ELR (cell line): ENCODE data around the gene P3H3.

ENCODE experiments used
- DNase-seq: peaks from one replicate; pipeline ENCODE4 v3.0.0-alpha.2; 2015; ENCODE audit warnings: low read depth

The P3H3 gene

DNA sequence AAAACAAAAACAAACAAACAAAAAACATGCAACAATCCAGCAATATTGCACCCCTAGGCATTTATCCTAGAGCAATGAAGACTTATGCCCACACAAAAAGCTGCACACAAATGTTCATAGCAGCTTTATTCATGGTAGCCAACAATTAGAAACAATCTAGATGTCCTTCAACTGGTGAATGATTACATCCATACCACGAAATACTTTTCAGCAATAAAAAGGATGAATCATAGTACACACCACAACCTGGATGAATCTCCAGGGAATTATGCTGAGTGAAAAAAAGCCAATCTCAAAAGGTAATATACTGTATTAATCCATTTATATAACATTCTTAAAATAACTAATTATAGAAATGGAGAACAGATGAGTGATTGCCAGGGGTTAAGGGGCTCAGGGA lies 21.0 kb upstream of the P3H3 start:
- peak; percentile 29 for DNase-seq

DNA sequence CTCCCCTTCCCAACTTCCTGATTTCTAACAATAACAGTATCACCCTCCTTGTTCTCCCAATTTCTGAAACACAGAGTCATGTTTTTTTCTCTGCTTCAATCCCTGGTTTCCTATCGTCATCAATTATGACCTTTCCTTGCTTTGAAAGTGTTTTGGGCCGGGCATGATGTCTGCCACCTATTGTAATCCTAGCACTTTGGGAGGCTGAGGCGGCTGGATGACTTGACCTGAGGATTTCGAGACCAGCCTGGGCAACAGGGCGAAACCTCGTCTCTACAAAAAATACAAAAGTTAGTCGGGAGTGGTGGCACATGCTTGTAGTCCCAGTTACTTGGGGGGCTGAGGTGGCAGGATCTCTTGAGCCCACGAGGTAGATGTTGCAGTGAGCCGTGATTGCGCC lies 19.2 kb upstream of the P3H3 start:
- no peak for DNase-seq

DNA sequence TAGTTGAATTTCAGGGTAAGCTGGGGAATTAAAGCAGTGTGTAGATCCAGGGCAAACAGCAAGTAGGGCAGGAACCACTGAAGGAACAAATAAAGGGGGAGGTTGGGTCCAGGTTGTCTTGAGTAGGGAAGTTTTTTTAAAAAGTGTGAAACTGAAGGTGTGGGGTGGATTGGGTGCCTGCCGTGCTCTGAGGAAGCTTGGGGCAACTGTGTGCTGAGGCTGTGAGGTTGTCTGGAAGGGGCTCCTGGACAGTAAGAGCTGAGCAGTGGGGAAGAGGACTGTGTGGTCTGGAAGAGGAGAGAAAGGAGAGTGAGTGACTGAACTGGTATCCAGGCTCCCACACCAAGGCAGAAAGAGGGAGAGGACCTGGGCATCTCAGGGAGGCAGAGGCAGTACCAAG lies 17.4 kb upstream of the P3H3 start:
- DNase-seq, result no peak

- DNase-seq, result no peak
Observed at GRCh38 chr12:6813363-6813762, 14.8 kb upstream of the P3H3 start.

DNA sequence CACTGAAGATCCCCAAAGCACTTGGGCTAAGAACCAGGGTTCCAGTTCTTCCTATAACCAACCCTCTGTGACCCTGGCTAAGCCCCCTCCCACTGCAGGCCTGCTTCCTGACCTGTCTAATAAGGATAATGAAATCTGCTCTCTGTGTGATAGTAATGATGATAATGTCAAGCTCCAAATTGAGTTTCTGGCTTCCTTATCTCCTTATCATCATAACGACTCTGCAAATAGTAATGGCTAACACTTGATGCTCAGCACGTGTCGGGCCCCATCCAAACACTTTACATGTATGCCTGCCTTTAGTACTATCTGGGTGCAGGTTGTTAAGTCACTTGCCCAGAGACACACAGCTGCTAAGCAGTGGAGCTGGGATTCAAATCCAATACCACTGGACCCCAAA lies 11.6 kb upstream of the P3H3 start:
- DNase-seq, result no peak

DNA sequence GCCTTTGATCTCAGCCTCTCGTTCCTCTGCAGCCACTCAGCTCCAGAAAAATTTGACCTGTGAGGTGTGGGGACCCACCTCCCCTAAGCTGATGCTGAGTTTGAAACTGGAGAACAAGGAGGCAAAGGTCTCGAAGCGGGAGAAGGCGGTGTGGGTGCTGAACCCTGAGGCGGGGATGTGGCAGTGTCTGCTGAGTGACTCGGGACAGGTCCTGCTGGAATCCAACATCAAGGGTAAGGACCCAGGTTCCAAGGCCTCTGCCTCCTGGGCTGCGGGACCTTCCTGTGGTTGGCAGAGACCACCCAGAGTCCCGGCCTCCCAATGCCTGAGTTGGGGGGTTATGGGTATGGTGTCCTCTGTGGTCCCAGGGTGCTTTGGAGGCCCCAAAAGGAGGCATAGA lies 11.1 kb upstream of the P3H3 start:
- no peak for DNase-seq

- DNase-seq, result no peak
Observed at GRCh38 chr12:6817662-6818157, 10.5 kb upstream of the P3H3 start.

- DNase-seq, result no peak
Observed at GRCh38 chr12:6818222-6818621, 10.0 kb upstream of the P3H3 start.

GRCh38 chr12:6818645-6819044 lies 9.6 kb upstream of the P3H3 start:
- DNase-seq, result no peak

DNA sequence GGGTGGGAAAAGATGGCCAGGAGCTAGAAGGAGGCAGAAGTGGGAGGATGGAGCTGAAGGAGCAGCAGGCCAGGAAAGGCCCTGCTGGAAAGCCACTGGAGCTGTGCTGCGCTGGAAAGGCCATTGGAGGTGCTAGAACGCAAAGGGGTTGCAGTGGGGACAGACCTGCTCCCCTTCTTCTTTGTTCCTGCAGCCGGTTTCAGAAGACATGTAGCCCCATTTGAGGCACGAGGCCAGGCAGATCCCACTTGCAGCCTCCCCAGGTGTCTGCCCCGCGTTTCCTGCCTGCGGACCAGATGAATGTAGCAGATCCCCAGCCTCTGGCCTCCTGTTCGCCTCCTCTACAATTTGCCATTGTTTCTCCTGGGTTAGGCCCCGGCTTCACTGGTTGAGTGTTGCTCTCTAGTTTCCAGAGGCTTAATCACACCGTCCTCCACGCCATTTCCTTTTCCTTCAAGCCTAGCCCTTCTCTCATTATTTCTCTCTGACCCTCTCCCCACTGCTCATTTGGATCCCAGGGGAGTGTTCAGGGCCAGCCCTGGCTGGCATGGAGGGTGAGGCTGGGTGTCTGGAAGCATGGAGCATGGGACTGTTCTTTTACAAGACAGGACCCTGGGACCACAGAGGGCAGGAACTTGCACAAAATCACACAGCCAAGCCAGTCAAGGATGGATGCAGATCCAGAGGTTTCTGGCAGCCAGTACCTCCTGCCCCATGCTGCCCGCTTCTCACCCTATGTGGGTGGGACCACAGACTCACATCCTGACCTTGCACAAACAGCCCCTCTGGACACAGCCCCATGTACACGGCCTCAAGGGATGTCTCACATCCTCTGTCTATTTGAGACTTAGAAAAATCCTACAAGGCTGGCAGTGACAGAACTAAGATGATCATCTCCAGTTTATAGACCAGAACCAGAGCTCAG lies 8.8 kb upstream of the P3H3 start:
- DNase-seq, result peak; percentile 50

DNA sequence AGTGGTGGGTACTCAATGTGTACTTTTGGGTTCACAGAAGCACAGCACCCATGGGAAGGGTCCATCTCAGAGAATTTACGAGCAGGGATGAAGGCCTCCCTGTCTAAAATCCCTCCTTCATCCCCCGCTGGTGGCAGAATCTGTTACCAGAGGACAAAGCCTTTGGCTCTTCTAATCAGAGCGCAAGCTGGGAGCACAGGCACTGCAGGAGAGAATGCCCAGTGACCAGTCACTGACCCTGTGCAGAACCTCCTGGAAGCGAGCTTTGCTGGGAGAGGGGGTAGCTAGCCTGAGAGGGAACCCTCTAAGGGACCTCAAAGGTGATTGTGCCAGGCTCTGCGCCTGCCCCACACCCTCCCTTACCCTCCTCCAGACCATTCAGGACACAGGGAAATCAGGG lies 8.0 kb upstream of the P3H3 start:
- no peak for DNase-seq

DNA sequence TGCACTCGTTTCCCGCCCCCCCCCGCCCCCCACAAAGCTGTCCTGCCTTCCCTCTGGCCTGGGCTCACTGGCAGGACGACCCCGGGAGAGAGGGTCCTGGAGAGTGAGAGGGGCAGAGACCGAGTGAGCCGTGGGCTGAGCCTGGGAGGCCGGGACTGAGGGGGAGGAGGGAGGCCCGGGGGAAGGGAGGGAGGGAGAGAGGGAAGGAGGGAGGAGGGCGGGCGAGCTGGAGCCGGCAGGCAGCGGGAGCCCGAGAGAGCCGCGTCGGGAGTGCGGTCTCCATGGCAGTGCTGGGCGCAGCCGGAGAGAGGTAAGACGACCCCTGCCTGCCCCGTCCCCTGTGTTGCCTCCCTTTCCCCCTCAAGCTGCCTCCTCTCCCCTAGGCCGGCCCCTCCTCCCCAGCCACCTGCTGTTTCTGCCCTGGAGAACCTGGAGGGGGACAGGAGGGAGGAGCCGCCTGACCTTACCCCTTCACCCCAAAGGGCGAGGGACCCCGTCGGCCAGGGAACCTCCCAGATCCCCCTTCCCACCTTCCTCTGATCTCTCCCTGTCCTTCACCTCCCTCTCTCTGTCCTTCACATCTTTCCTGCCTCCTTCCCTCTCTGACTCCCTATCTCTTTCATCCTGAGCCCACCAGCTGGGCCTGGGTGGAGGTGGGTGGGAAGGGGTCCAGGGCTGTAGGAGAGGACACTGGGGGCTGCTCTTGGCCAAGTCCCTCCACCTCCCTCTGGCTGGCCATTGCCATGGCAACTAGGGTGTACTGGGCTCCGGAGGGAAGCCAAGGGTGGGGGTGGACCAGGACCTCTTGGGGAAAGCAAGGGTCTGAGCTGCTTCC lies 6.4 kb upstream of the P3H3 start, which contains the start of gene GPR162:
TSS of gene GPR162 (plus strand) at position 231 of the 835 bp plus-strand sequence. CDS start 2,078 bp downstream, outside the sequence.
- DNase-seq, result peak; percentile 49

DNA sequence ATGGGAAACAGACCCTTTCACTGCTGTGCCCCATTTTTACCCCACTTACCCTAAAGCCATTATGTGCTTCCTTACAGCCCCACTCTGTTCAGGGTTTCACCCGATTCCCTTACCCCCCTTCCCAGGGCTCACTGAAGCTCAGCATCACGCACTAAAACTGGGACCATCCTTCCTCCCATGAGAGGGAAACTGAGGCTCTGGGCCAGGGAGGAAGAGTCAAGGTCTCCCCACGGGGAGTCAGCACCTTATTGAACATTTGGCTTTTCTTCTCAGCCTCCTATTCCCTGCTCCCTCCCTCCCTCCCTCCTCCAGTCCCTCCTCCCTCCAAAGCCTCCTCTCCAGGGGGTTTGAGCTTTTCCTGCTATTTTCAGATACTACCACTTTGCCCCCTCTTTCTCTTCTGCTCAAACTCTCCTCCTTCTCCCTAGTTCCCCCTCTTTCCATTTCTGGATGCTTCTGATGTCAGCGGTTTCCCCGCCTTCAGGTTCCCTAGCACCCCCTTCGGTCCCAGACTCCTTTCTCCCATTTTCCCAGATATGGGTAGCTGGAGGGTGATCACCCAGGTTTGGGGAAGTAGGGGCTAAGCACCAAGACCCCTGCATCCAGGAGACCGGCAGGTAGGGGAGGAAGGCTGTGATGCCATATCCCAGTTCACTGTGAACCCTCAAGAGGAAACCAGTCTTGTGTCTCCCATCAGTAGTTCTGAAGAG lies 5.6 kb upstream of the P3H3 start:
- DNase-seq, result no peak

- peak; percentile 32 for DNase-seq
Observed at GRCh38 chr12:6823182-6824084, 4.8 kb upstream of the P3H3 start.

DNA sequence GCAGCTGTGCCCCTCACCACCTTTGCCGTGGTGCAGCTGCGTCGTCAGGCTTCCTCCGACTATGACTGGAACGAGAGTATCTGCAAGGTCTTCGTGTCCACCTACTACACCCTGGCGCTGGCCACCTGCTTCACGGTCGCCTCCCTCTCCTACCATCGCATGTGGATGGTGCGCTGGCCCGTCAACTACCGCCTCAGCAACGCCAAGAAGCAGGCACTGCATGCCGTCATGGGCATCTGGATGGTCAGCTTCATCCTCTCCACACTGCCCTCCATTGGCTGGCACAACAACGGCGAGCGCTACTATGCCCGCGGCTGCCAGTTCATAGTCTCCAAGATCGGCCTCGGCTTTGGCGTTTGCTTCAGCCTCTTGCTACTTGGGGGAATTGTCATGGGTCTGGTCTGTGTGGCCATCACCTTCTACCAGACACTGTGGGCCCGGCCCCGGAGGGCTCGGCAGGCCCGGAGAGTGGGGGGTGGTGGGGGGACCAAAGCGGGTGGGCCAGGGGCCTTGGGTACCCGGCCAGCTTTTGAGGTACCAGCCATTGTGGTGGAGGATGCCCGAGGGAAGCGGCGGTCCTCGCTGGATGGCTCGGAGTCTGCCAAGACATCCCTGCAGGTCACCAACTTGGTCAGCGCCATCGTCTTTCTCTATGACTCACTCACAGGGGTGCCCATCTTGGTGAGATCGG lies 4.0 kb upstream of the P3H3 start:
- no peak for DNase-seq

- DNase-seq, result peak; percentile 75
Observed at GRCh38 chr12:6824901-6825381, 3.3 kb upstream of the P3H3 start.

DNA sequence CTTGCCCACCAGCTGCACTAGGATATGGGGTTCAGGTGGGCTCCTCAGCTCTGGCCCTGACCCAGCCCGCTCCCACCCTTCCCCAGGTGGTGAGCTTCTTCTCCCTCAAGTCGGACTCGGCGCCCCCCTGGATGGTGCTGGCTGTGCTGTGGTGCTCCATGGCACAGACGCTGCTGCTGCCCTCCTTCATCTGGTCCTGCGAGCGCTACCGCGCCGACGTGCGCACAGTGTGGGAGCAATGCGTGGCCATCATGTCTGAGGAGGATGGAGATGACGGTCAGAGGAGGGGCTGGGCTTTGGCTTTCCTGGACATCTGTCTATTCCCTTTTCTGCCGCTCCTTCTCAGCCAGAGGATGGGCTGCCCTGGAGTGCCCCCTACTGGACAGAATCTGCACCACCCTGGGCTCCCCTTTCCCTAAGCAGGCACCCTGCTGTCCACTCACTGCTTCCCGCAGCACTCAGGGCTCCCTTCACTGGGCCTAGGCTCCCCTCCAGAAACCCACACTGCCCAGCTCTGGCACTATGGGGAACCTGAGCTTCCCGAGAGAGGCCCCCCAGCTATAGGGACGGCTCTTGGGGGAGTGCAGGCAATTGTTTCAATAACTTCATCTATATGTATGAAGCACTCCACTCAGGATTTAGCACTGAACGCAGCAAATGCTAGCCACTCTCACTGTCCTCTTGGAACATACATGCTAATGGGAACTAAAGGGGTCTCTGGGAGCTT lies 2.6 kb upstream of the P3H3 start:
- DNase-seq, result peak; percentile 88

DNA sequence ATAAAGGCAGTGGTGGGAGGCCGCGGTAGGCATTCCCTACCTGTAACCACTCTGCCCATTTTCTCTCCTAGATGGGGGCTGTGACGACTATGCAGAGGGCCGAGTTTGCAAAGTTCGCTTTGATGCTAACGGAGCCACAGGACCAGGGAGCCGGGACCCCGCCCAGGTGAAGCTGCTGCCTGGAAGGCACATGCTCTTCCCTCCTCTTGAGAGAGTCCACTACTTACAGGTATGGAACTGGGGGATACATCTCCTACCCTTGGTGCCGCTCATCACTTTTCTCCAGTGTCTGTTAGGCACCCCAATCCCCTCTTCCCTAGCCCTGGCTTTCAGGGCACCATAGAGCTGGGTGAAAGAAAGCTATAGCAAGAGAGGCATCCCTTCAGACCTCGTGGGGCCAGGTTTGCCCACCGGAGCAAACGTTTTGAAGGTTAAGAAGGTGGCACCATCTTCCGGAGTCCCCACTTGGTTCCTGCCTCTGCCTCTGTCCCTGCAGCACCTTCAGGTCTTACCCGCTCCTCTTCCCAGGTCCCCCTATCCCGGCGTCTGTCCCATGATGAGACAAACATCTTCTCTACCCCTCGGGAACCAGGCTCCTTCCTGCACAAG lies 2.0 kb upstream of the P3H3 start:
- no peak for DNase-seq

- DNase-seq, result no peak
Observed at GRCh38 chr12:6826734-6827436, 1.3 kb upstream of the P3H3 start.
